8988T (cell line): Measurements from ENCODE around the gene TARS2.

Source experiments
- DNase-seq: peaks from one replicate; pipeline ENCODE4 v3.0.0; 2011

Gene TARS2

DNA sequence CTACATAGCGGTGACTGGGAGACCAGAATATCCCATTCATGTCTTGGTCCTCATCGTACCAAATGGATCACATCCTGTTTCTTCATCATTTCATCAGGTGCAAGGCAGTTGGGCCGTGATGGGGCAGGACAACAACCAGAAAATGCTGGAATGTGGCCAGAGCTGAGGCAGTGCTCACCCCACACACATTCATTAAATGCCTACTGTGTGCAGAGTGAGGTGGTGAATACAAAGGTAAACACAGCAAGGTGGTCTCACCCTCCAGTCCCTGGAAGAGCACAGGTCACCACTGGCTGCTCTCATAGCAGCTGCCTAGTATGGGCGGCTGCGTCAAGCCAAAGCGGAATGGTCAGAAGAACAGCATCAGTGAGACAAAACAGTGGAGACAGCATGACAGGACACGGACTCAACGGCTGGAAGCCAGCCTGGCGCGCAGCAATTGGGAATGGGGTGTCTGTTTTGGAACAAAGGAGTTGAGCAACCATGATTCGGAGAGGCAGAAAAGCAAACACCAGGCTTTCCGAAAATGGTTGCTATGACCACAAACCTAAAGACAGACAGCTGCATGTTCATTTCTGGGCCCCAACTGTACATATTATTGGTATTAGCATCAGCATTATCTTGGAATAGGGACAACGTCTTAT is 56.4 kb downstream of the TARS2 start:
- no peak for DNase-seq

DNA sequence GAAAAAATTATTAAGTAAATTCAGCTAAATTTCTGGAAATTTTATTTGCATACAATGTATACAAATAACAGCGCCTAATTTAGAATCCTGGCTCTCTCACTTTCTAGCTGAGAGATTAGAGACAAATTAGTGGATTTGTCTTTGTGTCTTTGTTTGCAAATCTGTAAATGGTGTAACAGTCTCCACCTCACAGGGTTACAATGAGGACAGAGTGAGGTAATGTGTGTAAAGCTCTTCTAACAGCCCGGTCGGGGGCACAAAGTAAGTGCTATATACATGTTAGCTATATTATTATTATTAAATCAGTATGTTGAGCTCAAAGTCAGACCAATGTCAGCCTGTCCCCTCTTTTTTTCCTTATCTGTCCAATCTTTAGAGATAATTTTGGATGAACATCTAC is 57.0 kb downstream of the TARS2 start:
- no peak for DNase-seq

DNA sequence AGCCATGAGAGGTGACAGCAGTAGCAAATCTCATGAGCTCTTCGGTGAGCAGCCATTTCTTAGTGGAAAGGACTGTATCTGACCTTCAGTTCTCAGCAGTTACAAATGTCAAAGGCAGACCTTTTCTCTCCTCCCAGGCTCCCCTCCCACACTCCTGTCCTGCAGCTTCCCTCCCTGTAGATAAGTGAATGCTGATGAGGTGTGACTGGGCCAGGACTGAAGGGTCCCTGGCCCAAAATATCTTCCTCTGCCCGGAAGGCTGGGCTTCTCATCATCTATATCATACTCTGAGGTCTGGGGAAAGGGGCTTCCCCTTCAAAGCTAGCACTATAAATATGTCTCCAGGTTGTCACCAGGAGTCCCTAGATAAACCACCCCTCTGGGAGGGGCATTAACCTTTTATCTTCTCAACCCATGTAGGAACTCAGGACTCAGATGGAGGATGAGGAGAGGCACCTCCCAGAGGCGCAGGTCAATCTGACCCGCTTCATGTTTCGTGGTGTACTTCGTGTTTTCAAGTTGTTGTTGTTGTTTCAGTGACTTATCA is 58.3 kb downstream of the TARS2 start:
- DNase-seq: no peak

DNA sequence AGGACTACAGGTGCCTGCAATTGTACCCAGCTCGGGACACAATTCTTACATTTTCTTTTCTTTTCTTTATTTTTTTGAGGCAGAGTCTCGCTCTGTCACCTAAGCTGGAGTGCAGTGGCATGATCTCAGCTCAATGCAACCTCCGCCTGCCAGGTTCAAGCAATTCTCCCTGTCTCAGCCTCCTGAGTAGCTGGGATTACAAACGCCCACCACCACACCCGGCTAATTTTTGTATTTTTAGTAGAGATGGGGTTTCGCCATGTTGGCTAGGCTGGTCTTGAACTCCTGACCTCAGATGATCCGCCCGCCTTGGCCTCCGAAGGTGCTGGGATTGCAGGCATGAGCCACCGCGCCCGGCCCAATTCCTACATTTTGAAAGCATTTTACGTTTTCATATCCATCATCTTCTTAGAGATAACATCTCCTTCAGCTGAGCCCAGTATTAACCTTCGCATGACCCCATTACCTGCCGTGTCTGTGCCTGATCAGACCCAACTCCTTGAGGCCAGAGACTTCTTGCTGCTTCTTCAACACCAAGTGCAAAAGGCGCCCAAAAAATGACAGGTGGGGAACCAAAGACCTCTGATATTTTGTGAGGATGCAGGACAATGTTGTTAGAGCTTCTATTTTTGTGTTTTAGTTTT is 59.2 kb downstream of the TARS2 start:
- no peak for DNase-seq

DNA sequence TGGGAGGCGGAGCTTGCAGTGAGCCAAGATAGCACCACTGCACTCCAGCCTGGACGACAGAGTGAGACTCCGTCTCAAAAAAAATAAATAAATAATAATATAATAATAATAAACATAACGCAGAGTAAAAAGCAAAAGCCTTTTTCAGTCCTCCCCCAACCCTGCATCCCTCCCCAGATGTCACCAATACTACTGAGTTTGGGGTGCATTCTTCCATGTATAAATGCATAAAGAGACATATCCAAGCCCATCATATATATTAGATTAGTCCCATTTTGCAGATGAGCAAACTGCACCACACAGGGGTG is 61.1 kb downstream of the TARS2 start:
- no peak for DNase-seq

DNA sequence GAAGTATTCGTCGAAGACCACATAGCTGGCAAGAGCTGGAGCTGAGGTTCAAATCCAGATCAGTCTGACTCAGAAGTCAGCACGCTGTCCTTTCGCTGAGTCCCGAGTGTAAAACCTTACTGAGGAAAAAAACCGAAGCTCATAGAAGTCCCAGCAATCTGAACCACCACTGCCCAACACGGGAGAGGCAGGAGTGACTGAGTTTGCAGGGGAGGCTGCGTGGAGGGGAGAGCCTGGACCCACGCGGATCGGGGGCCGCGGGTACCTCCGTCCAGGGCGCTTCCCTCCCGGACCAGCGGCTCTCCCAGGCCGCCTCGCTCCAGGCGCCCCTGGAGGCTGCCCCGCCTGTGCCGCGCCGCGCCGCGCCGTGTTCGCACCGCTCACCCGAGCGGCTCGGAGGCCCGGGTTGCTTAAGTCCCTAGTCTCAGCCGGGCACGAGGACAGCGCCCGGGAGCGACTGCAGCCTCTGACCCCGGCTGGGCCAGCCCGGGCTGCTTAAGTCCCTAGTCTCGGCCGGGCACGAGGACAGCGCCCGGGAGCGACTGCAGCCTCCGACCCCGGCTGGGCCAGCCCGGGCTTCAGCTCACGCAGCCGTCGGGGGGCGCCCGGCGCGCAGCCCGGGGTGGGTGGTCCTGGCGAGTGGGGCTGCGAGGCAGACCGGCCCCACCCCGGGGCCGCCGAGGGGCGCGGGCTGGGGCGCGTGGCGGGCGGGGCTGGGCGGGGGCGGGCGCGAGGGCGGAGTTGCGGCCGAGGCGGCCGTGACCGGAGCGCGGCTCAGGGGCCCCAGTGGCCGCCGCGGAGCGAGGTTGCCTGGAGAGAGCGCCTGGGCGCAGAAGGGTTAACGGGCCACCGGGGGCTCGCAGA is 61.6 kb downstream of the TARS2 start, which contains the start of gene ADAMTSL4:
ADAMTSL4 (plus strand) TSS at position 777 of the 864 bp plus-strand sequence. CDS start 2,881 bp downstream, outside the sequence.
- DNase-seq: peak; percentile 82

DNA sequence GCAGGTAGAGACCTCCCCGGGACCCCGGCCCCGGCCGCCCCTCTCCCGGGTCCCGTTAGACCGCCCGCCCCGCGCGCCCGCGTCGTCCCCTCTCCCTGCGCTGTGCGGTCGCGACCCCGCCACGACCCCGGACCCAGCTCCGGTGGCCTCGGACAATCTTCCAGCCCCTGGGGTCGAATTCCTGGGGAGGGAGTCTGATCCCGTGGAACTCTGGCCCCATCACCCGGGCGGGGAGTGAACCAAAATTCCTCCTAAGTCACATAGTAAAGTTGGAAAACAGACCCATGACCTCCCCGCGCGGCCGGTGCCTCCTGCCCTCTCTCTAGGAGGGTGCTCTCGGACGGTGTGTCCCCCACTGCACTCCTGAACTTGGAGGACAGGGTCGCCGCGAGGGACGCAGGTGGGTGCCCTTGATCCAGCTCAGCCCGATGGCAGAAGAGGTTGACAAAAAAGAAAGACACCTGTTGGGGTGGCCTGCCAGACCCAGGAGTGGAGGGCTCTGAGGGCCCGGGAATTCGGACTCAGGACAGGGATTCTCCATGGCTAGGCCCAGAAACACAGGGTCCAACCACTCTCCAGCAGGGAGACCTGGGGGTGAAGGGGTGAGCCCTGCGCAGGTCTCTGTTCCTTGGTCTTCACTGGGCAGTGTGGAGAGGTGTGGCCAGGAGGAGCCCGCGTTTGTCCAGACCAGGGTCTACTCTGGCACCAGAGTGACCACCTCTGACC is 62.4 kb downstream of the TARS2 start:
- peak; percentile 76 for DNase-seq

DNA sequence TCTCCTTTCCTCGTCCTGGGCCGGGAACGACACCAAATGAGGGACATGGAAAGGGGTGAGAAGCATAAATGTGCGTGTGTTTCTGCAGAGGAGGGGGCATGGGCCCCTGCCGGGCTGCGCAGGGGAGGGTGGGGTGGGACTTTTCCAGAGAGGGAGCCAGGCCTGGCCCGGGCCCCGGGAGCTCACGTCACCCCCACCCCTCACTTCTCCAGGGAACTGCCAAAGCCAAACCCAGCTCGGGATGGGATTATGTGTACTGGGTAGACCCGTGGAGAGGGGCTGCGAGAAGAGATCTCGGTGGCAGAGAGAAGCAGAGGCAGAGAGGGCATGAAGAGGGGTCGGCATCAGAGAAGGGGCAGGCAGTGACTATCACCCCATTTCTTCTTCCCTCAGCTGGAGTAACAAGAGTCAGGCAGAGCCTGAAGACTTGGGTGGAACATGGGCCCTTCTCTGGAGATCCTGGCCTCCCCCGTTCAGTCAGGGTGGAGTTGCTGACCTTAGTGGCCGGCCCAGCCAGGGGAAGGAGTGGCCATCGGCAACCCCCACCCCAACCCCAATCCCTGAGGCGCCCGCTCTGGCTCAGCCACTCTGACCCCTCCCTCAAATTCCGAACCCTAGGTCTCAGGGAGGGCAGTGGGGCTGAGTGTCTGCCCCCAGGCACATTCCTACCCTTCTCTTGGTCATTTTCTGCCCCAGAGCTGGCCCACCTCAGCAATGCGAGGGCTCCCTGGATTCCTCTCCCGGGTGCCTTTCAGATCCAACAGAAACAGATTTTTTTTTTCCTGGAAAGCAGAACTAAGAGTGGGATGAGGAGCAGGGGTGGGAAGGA is 63.2 kb downstream of the TARS2 start:
- no peak for DNase-seq

DNA sequence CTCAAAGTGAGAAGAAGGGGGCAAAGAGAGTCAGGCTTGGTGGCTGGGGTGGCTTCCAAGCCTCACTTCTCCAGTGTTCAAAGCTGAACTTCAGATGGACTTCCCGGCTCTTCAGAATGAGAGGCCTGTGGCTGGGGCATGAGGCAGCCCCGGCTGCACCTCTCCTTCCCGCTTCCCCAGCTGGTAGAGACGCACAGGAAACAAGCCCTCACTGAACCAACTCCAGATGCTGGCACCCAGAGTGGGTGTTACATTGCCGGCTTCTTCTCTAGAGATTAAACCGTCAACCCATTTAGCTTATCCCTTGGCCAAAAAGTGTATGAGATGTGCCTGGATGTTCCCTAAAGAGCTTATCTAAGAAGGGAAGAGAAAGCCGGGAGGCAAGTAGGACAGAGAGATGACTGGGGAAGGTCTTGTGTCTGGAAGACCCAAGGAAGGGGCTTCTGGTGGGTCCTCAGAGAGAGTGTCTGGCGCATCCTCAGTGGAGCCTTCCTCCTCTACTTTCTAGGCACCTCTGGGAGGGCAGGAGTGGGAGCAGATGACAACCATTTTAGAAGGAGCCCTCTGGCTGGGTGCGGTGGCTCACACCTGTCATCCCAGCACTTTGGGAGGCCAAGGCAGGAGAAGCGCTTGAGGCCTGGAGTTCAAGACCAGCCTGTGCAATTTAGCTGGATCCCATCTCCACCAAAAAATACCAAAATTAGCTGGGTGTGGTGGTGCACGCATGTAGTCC is 64.0 kb downstream of the TARS2 start:
- DNase-seq: no peak

DNA sequence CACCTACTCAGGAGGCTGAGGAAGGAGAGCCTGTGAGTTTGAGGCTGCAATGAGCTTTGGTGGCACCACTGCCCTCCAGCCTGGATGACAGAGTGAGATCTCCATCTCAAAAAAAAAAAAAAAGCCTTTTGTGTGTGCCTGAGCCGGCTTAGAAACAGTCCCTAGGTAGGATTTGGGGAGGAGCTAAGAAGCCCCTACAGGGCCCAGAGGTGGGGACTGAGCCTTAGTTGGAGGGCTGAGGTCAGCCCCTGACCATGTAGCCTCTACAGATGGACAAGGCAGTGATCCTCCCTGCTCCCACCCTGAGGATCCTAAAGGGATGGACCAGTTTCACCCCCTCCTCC is 64.5 kb downstream of the TARS2 start:
- no peak for DNase-seq

DNA sequence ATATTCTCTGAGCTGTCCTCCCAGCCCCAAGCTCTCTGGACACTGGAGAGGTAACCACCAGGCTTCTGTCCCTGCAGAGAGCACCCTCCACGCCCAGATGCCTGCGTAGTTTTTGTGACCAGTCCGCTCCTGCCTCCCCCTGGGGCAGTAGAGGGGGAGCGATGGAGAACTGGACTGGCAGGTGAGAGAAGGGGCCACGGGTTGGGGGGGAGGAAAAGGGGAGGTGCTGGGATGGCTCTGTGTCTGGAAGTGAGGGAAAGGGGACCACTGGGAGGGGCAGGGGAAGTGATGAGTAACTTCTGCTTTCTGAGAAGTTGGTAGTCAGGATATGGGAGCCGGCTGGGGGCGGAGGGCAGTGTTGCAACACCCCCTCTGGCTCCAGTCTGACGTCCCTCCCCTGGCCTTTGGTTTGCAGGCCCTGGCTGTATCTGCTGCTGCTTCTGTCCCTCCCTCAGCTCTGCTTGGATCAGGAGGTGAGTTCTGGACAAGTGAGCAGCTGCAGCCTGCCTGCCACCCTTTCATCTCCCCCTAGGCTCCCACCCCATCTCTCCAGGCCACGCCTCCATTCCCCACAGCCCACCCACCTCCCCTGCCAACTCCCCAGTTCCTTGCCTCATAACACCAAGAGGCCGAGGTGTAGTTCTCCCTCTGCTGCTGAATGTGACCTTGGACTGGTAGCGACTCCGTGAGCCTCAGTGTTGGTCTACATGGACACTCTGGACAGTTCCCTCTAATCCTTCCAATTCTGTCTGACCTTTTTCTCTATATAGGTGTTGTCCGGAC is 65.1 kb downstream of the TARS2 start:
- DNase-seq: peak; percentile 65

DNA sequence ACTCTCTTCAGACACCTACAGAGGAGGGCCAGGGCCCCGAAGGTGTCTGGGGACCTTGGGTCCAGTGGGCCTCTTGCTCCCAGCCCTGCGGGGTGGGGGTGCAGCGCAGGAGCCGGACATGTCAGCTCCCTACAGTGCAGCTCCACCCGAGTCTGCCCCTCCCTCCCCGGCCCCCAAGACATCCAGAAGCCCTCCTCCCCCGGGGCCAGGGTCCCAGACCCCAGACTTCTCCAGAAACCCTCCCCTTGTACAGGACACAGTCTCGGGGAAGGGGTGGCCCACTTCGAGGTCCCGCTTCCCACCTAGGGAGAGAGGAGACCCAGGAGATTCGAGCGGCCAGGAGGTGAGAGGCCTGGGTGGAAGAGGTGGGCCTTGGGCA is 65.7 kb downstream of the TARS2 start:
- DNase-seq: no peak

DNA sequence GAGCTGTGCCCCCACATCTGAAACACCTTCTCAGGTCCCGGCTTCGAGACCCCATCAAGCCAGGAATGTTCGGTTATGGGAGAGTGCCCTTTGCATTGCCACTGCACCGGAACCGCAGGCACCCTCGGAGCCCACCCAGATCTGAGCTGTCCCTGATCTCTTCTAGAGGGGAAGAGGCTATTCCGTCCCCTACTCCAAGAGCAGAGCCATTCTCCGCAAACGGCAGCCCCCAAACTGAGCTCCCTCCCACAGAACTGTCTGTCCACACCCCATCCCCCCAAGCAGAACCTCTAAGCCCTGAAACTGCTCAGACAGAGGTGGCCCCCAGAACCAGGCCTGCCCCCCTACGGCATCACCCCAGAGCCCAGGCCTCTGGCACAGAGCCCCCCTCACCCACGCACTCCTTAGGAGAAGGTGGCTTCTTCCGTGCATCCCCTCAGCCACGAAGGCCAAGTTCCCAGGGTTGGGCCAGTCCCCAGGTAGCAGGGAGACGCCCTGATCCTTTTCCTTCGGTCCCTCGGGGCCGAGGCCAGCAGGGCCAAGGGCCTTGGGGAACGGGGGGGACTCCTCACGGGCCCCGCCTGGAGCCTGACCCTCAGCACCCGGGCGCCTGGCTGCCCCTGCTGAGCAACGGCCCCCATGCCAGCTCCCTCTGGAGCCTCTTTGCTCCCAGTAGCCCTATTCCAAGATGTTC is 66.3 kb downstream of the TARS2 start:
- no peak for DNase-seq

DNA sequence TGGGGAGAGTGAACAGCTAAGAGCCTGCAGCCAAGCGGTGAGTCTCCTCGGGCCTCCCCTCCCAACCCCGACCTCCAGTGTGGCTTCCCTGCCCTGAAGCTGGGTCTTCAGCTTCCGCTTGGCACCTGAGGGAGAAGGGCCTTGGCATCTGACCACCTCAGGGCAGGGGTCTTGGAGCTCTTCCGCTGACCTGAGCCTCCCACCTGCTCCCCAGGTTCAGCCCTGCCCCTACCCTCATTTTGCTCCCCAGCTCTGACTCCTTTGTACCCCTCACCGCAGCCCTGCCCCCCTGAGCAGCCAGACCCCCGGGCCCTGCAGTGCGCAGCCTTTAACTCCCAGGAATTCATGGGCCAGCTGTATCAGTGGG is 66.8 kb downstream of the TARS2 start:
- DNase-seq: no peak

DNA sequence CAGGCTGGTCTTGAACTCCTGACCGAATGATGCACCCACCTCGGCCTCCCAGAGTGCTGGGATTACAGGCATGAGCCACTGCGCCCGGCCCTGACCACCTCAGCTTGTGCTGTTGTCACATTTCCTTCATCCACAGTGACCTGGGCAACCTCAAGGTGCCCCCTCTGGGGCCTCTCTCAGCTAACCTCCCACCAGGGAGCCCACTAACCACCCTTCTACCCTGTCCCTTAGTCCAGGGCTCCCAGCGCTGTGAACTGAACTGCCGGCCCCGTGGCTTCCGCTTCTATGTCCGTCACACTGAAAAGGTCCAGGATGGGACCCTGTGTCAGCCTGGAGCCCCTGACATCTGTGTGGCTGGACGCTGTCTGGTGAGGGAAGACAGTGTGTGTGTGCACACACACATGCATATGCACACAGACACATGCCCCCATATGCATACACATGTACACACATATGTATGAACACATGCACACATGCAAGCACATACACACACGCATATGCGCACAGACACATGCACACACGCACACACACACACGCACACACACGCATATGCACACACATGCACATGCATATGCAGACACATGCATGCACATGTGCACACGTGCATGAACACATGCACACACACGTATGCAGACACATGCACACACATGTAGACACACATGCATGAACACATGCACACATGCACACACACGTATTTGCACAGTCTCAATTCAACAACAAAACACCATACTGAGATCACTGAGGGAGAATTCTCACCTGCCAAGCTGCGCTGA is 68.2 kb downstream of the TARS2 start:
- no peak for DNase-seq

DNA sequence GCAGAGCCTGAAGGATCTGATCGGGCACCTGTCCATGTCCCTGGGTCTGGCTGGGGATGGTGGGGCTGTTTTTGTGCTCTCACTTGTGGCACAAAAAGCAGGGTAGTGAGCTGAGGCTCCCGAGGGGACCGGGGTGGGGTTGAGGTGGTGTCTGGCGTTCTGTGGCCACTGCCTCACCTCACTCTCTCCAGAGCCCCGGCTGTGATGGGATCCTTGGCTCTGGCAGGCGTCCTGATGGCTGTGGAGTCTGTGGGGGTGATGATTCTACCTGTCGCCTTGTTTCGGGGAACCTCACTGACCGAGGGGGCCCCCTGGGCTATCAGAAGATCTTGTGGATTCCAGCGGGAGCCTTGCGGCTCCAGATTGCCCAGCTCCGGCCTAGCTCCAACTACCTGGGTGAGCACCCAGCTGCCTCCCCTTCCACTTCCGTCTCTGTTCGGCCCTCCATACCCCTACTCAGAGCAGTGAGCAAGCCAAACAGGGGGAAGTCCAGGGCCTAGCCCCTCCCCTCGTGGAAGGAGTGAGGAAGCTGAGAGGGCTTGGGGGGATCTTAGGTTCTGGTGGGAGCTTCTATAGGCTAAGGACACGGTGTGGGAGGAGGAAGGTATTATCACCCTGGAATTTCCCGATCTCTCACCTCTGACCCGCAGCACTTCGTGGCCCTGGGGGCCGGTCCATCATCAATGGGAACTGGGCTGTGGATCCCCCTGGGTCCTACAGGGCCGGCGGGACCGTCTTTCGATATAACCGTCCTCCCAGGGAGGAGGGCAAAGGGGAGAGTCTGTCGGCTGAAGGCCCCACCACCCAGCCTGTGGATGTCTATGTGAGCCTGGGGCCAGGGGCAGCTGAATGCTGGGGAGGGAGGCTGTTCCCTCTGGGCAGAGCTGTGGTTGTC is 69.0 kb downstream of the TARS2 start:
- no peak for DNase-seq

DNA sequence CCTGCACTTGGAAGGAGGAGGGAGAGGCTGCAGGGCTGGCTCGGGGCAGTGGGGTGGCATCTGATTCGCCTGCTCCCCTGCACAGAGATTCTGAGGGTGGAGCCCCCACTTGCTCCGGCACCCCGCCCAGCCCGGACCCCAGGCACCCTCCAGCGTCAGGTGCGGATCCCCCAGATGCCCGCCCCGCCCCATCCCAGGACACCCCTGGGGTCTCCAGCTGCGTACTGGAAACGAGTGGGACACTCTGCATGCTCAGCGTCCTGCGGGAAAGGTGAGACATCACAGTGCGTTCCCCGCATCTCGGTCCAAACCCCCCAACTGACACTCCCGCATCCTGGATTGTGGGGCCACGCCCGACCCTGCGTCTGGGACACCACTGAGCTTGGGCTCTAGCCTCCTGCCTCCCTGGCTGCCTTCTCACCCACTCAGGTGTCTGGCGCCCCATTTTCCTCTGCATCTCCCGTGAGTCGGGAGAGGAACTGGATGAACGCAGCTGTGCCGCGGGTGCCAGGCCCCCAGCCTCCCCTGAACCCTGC is 69.9 kb downstream of the TARS2 start:
- no peak for DNase-seq
